ENCODE data around the gene HCRTR1.

DNA sequence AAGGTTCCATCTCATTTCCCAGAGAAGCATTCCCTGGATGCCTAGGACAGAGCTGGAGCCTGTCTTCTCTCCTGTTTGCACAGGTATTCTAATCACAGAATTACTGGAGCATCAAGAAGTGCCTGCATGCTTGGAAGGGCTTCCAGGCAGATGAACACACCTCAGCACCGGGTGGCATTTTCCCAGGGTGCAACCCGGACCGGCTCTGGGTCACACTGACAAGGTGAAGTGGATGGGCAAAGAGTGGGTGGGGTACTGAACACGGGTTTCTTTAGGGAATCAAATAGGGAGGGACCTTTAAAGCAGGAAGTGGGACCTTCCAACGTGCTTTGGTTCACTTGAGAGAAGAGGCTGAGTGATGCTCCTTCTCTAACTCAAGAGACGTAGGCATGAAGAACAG lies 34.3 kb downstream of the HCRTR1 start:
- TF ChIP-seq, protein P1, sequence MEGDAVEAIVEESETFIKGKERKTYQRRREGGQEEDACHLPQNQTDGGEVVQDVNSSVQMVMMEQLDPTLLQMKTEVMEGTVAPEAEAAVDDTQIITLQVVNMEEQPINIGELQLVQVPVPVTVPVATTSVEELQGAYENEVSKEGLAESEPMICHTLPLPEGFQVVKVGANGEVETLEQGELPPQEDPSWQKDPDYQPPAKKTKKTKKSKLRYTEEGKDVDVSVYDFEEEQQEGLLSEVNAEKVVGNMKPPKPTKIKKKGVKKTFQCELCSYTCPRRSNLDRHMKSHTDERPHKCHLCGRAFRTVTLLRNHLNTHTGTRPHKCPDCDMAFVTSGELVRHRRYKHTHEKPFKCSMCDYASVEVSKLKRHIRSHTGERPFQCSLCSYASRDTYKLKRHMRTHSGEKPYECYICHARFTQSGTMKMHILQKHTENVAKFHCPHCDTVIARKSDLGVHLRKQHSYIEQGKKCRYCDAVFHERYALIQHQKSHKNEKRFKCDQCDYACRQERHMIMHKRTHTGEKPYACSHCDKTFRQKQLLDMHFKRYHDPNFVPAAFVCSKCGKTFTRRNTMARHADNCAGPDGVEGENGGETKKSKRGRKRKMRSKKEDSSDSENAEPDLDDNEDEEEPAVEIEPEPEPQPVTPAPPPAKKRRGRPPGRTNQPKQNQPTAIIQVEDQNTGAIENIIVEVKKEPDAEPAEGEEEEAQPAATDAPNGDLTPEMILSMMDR (IDR thresholded peaks at IDR 0.05): no peak
- no peak for TF ChIP-seq POLR2AphosphoS5 (IDR thresholded peaks at IDR 0.05)
- no peak for TF ChIP-seq POLR2A (IDR thresholded peaks at IDR 0.05)
- TF ChIP-seq EP300 (IDR thresholded peaks at IDR 0.05): no peak
